ENCODE data around the gene PAIP2. TPM values are rescaled to one million over a fixed set of nuclear protein-coding genes. Genes with fewer than 3 reads are reported as not detected.
A peak's percentile ranks its signal among the peaks of the same experiment; 100 is the strongest.

PAIP2 gene
- polyA plus RNA-seq, 1 of the 3 experiments (the other 2 are of a cell fraction) = 73.2 TPM

DNA sequence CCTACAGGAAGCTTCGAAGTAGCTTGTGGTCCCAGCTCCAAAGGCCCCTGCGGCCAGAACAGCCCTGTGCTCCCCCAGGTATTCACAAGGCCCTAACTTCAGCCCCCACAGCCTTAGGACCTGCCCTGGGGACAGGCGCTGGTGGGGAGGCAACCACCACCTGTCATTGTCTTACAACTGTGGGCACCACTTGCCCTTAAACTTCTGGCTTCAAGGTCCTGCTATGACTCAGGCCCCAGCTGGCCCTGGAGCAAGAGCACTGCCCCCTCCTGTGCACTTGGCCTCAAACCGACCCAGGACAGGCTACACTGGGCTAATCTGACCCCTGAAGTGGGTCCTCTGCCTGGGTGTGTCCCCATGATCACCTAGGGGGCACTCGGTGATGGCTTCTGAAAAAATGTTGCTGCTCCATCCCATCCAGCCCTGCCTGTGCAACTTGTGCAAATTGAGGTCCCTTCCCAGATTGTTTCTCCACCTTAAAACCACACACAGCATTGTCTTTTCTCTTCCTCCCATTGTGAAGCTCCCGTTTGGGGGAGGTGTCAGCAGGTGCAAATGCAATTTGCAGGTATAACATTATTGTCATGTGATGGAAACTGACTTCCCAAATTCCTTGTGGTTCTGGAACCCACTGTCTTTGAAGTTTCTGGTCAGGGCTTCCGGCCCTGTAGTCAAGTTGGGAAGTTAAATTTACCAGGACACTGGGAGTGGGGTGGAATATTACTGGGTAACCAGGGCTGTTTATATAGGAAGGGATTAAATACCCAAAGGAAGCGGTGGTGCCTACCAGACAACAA, 54.4 kb downstream of the PAIP2 start:
- no peak overlapping the region for H3K4me2 ChIP-seq
- H3K36me3 ChIP-seq (replicated peaks in 1 of 2; ENCODE audit: control insufficient read depth in 1 of 2, insufficient read depth in 2 of 2, low read length in 1 of 2) = no peaks in the 10 kb centered on the region
- H3K27ac ChIP-seq (ENCODE audit: low read depth in 2 of 2, low read length in 1 of 2) = no peak overlapping the region
- no peak for DNase-seq
- no peak overlapping the region for H2AFZ ChIP-seq (ENCODE audit: low read depth)
- 84% methylated on average over 5 of the region's 8 CpGs for WGBS (ENCODE audit: low lambda C conversion rate)
- TF ChIP-seq FOSL2 (IDR thresholded peaks at IDR 0.05; ENCODE audit: borderline replicate concordance, low read depth) = peak; percentile 18; the same call in 1 of the 2 replicates
- no peak for TF ChIP-seq NFIC (IDR thresholded peaks at IDR 0.05; ENCODE audit: borderline replicate concordance)
- no peaks in the 10 kb centered on the region for H3K9me3 ChIP-seq
- no peaks in the 10 kb centered on the region for H3K9me2 ChIP-seq
- H4K20me1 ChIP-seq (ENCODE audit: insufficient read depth) = no peaks in the 10 kb centered on the region
- POLR2A ChIA-PET = no interaction called here
- peaks cover 0 to 3% of the 10 kb centered on the region in 2 experiments; a peak in 1 of 4 replicates for H3K4me1 ChIP-seq (ENCODE audit: control insufficient read depth in 1 of 2, insufficient read depth in 2 of 2, low read depth in 1 of 2, low read length in 1 of 2)
- H3K27me3 ChIP-seq (ENCODE audit: insufficient read depth) = peaks cover 12% of the 10 kb centered on the region; the same call in 1 of the 2 replicates
- H3F3A ChIP-seq (replicated peaks; ENCODE audit: insufficient read depth) = no peaks in the 10 kb centered on the region
- H3K79me2 ChIP-seq (ENCODE audit: insufficient read depth) = no peaks in the 10 kb centered on the region
- CTCF ChIA-PET = interaction anchor here (1.2 to 2.3 kb wide), 4 partner anchors 10 to 117 kb away, joined by 4 to 9 read pairs (median 6); no protein-coding TSS in a partner anchor
- no peak overlapping the region for H3K9ac ChIP-seq
- no peak overlapping the region for H3K4me3 ChIP-seq (ENCODE audit: low read depth in 2 of 2, low read length in 1 of 2)

- no peak for DNase-seq
- Histone ChIP-seq H3K27me3 (ENCODE audit: insufficient read depth) (peaks cover 12% of the 10 kb centered on the region; the same call in 1 of the 2 replicates), H3K9me3 (no peaks in the 10 kb centered on the region), H3K79me2 (ENCODE audit: insufficient read depth) (no peaks in the 10 kb centered on the region), H3K9me2 (no peaks in the 10 kb centered on the region), H4K20me1 (ENCODE audit: insufficient read depth) (no peaks in the 10 kb centered on the region), H2AFZ (ENCODE audit: low read depth) (no peak overlapping the region), H3K4me2 (no peak overlapping the region), H3K9ac (no peak overlapping the region), H3K27ac (ENCODE audit: low read depth in 2 of 2, low read length in 1 of 2) (no peak overlapping the region), H3K36me3 (replicated peaks in 1 of 2; ENCODE audit: control insufficient read depth in 1 of 2, insufficient read depth in 2 of 2, low read length in 1 of 2) (peaks cover 0 to 2% of the 10 kb centered on the region in 2 experiments), H3K4me1 (ENCODE audit: control insufficient read depth in 1 of 2, insufficient read depth in 2 of 2, low read depth in 1 of 2, low read length in 1 of 2) (peaks cover 0 to 3% of the 10 kb centered on the region in 2 experiments; a peak in 1 of 4 replicates), H3F3A (replicated peaks; ENCODE audit: insufficient read depth) (no peaks in the 10 kb centered on the region), H3K4me3 (ENCODE audit: low read depth in 2 of 2, low read length in 1 of 2) (no peak overlapping the region)
- ChIA-PET POLR2A (no interaction called here), CTCF (interaction anchor here (1.6 to 2.3 kb wide), 3 partner anchors 10 to 117 kb away, joined by 5 to 9 read pairs (median 7); no protein-coding TSS in a partner anchor)
- WGBS (ENCODE audit: low lambda C conversion rate) = 100% methylated on average over 6 of the region's 8 CpGs
- TF ChIP-seq FOXJ3 (CRISPR knock-in tag; IDR thresholded peaks at IDR 0.05) (no peak), TEAD4 (IDR thresholded peaks at IDR 0.05; ENCODE audit: borderline replicate concordance, insufficient read depth) (no peak), SIN3A (IDR thresholded peaks at IDR 0.05; ENCODE audit: borderline replicate concordance, low read depth, low read length) (no peak), CHD2 (IDR thresholded peaks at IDR 0.05; ENCODE audit: low read length, partially characterized antibody) (no peak), SMC3 (IDR thresholded peaks at IDR 0.05; ENCODE audit: low read depth, low read length) (no peak), NFIC (IDR thresholded peaks at IDR 0.05; ENCODE audit: borderline replicate concordance) (no peak), YY1 (IDR thresholded peaks at IDR 0.05; ENCODE audit: low read depth) (no peak), MEF2A (IDR thresholded peaks at IDR 0.05; ENCODE audit: borderline replicate concordance, low read depth) (no peak)
- TF ChIP-seq, protein P1, sequence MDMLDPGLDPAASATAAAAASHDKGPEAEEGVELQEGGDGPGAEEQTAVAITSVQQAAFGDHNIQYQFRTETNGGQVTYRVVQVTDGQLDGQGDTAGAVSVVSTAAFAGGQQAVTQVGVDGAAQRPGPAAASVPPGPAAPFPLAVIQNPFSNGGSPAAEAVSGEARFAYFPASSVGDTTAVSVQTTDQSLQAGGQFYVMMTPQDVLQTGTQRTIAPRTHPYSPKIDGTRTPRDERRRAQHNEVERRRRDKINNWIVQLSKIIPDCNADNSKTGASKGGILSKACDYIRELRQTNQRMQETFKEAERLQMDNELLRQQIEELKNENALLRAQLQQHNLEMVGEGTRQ (IDR thresholded peaks at IDR 0.05; ENCODE audit: borderline replicate concordance, low read depth, low read length) = no peak
- TF ChIP-seq, protein P2, sequence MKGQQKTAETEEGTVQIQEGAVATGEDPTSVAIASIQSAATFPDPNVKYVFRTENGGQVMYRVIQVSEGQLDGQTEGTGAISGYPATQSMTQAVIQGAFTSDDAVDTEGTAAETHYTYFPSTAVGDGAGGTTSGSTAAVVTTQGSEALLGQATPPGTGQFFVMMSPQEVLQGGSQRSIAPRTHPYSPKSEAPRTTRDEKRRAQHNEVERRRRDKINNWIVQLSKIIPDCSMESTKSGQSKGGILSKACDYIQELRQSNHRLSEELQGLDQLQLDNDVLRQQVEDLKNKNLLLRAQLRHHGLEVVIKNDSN (IDR thresholded peaks at IDR 0.05; ENCODE audit: borderline replicate concordance, low read depth) = no peak
Observed at GRCh38 chr5:139396691-139397090, 55.0 kb downstream of the PAIP2 start.

Measured in SK-N-SH (cell line).